Dermis blood vessel endothelial cell (primary cell): ENCODE data around the gene KCNJ5. TPM values are rescaled to one million over a fixed set of nuclear protein-coding genes. Genes with fewer than 3 reads are reported as not detected.
A peak's percentile ranks its signal among the peaks of the same experiment; 100 is the strongest.

Source experiments
- DNase-seq: peaks from one replicate; pipeline ENCODE4 v3.0.0; 2010
- total RNA-seq: library from RNA; depleted of rRNA; stranded (reverse); fragments of >200 nt; gene quantifications from 2 replicates; pipeline ENCODE4 v1.2.3, GENCODE V29; 2014

KCNJ5 gene
- 0.14 TPM in 1 of 2 replicates, not detected in the other for total RNA-seq

DNA sequence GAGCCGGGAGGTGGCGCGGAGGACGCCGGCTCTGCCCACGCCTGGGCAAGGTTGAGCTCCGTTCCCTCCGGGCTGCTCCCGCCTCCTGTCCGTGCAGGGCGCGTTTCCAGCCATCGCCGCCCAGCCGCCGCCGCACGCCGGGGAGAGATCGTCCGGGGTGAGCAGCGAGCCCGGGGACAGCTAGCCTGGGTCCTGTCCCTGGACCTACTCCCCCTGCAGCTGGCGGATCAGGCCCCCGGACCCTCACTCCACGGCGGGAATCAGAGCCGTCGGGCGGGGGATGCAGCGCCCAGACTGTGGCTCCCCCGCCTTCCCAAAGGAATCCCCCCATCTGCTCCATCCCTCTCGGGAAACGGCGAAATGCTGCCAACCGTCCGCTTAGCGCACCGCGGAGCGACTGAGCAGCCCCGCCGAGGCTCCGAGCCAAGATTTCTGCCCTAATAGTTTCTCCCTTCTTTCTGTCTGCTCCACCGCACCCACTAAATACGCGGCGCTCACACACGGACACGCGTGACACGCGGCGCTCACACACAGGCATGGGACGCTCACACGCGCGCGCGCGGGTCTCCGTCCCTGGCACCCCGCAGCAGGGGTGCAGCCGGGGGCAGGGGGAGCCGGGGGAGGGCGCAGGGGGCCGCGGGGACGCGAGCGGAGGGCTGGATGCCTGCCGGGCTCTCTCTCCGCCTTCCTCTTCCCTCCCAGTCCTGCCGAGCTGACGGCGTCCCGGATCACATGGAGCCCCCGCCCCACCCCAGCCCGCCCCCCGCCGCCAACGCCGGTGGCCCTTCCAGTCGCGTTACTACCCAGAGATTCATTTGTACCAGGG lies at the start of gene KCNJ5:
Gene KCNJ5, plus strand, starts transcription at position 814 of the 826 bp plus-strand sequence. CDS start 19,918 bp downstream, outside the sequence.
- DNase-seq = no peak

DNA sequence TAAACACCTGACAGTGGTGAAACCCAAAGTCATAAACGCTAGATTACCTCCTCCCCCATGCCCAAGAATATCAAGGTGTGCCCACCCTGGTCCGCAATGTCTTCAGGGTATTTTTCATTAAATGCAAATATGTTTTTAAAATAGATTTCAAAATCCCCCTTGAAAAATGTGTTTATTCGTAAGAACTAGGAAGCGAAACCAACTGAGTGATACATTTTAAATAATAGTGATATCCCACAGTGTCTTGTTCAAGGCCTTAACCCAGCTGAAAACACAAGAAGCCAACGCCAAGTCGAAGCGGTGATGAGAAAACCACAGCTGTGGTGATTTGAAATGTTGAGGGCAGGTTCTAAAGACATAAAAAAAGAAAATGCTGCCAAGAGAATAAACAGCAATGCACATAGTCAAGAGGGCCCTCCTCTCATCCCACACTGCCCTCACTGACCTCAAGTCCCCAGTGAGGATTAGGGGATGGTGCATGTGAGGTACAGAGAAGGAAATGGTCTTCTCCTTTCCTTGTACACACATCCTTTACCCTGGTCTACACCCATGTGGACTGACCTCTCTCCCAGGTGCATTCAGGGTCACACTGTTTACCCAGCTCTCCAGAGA lies 49.6 kb upstream of the KCNJ5 start:
- DNase-seq = no peak

DNA sequence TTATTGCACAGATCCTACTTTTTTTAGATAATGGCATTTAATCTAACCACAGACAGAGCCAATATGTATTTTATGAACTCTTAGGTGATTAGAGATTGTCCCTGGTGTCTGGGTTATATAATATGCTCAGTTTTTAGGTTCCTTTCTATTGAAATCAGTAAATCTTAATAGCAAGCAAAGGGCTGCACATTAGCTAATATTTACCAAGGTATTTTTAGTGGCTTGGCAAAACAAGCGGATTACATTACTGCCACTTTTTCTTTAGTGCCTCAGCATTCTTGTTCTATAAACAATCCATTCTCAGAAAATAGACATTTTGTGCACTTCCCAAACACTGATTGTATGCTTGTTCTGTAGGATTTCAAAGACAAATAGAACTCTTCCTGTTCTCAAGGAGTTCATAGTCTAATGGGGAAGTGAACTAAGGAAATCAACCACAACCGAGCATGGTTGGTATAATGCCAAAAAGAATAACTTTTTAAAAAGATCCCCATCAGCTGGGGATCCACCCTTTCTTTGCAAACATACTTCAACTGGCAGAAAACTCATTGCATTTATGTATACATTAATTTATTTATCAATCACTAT lies 47.9 kb upstream of the KCNJ5 start:
- DNase-seq = peak; percentile 63

DNA sequence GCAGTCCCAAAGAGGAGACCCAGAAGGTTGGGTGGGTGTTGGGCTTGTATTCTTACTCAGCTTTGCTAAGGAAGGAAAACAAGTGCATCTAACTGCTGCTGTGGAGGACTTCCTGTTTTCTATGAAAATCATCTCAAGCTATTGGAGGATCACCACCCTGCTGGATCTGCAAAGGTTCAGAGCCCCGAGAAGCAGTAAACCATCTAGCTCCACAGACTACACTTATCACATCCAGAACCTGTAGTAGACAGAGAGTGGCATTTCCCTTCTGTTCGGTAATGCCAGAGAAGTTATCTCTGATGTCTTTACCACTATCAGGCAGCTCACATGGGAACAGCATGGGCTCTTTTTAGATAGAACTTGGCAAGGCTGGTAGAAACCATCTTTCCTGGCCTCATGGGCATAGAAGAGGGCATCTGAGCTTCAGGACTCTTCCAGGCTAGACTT lies 45.8 kb upstream of the KCNJ5 start:
- DNase-seq = no peak

DNA sequence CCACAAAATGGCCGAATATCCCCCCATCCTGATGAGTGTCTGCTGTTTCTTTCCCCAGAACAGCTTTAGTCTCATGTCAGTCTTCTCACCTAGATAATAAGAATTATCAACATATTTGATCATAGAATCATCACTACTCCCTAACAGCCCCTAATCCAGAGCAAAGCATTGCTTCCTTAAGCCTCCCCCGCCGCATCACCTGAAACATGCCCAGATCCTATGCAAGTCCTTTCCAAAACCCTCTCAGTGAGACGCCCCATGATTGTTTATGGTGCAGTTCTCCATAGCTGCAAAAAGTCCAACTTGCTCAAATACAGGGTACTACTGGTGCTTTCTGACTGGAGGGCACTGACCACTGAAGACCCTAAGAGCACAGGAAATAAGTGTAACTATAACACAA lies 44.2 kb upstream of the KCNJ5 start:
- no peak for DNase-seq

DNA sequence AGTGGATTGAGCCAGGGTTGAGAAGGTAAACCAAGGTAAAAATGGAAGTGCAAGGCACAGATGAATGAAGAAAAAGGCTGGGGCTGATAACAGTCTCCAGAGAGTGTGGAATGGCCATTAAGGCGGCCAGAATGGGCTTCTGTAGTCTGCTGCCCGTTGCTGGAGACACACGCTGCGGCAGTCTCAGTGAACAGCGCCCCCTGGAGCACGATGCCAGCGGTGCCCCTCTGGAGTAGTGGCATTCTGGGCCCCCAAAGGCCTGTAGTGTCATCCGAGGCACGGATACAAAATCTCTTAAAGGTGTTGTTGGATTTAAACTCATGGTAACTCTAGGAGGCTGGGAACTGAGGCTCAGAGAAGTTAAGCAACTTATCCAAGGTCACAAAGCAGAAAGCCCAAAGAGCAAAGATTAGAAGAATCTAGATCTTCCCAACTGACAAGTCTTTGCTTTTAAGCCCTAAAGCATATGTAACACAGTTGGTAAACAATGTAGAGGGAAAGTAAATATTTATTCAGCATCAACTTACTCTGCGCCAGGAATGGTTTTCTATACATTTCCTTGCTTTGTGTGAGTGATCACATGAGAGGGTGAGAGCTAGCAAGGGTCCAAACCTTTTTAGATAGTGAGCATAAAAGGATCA lies 42.2 kb upstream of the KCNJ5 start:
- DNase-seq = peak; percentile 88

DNA sequence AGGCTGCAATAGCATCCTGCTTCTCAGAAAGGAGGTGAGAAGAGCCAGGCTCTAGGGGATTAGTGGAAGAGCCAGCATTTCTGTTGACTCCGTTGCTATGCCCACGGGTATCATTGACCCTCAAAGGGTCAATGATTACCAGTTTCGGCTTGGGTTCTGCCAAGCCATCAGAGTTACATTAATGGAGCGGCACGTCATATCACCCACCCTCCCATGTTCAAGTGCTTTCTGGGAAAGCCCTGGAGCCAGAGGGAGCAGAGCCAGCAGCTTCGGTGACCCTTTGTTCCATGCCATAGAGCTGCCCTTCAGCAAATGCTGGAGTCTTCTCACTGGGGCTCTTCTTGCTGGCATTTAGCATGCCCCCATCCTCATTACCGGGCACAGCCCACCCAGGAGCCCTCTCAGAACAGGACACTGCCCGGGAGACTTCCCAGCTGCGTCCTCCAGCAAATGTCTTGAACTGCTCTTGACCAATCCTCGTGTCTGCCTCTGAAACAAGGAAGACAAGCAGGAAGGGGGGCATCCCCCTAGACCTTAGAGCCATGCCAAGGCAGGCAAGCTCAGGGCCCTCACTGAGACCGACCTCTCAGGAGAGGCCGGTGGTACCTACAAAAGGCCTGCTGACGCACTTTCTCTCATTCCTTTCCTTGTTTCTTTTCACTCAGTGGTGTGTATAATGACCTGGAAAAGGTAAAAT lies 38.7 kb upstream of the KCNJ5 start:
- no peak for DNase-seq

DNA sequence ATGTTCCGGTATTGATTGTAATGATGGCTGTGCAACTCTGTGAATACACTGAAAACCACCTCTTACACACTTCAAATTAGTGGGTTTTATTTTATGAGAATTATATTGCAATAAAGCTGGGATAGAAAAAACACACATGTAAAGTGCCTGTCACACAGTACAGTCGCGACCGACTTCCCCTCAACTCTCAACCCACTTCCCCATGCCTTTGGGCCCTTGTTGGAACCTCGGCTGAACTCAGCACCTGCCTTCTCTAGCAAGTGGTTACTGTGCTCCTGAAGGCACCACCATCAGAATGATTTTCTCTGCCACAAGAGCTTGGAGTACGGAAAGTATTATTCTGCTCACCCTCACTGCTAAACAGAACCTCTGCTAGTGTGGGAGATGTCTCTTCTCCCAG lies 37.6 kb upstream of the KCNJ5 start:
- no peak for DNase-seq

DNA sequence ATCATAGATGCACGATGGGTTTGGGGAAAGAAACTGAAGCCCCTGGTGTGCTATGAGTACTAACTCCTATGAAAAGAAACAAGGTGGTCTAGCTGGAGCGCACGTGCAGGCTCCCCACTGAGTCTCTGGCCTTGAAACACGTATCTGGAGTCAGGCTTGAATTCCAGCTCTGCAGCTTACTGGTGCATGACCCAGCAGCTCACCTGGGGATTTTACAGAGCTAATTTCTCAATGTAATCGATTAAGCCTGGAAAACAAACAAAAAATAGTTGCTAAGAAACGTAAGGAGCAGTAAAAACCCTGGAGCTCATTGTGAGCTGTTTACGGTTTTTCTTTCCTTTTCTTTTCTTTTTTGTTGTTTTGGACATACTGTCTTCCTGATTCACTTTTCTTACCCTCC lies 36.3 kb upstream of the KCNJ5 start:
- DNase-seq = no peak

DNA sequence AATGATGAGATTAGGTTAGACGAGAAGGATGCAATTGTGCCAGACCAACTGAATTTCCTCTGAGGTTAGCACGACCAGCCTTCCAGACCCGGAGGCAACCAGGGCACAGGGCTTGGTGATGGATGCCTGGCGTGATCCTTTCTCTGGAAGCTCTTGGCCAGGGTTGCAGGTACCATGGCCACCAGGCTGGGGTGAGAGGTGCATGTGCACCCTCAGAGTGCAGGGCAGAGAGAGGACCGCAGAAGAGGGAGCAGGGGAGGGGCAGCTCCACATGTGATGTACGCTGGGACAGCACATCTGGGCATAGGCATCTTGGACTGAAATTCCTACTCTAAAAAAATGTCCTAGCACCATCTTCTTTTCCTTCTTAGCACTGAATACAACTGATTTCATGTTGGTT lies 34.9 kb upstream of the KCNJ5 start:
- no peak for DNase-seq

DNA sequence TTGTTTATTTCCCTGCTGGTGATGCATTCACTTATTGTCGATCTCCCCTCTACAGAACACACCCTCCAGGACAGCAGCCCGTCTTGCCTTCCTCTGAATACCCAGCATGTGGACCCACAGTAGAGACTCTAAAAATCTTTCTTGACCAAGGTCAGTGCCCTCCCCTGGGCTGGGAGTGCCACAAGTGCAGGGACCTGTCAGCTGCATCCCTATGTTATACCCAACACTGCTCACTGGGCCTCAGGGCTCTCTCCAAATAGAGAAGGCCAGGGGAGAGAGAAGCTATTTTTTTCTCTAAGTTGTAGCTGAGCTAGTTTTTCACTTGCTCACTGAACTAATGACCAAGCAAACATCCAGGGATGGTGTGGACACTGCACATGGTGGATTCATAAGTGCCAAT lies 33.8 kb upstream of the KCNJ5 start:
- DNase-seq = no peak

DNA sequence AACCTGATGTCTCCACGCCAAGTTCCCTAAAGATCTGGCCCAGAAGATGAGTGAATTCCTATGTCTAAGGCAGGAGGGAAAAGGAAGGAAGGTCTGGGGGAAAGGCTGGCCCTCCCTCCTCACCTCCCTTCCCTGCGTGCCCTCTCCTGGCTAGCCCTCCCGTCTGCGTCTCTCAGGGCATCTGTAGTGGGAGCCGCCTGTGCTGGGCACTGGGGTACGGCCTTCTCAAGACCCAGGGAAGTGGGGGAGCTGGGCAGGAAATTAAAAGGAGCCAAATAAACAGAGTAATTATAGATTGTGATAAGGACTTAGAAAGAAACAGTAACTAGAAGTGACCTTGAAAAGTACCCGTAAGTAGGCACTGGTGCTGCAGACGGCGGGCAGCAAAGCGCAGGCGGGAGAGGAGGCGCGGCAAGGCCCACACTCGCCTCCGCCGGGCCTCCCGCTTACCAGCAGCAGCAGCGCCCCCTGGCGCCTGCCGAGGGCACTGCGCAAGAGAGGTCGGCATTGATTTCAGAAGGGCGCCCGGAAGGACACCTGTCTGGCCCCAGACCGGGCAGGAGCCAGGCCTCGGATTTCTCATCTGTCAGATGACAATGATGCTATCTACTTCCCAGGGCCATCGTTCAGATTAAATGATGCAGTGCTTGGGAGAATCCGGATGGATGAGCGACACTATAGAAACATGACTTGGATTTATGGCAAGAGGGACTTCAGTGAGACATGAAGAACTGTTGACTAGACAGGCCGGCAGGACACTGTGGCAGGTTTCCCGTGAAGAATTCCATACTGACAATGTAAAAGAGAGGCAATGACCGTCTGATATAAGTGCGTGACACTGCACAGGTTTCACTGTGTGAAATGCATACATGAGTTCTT lies 31.4 kb upstream of the KCNJ5 start:
- peak; percentile 86 for DNase-seq

DNA sequence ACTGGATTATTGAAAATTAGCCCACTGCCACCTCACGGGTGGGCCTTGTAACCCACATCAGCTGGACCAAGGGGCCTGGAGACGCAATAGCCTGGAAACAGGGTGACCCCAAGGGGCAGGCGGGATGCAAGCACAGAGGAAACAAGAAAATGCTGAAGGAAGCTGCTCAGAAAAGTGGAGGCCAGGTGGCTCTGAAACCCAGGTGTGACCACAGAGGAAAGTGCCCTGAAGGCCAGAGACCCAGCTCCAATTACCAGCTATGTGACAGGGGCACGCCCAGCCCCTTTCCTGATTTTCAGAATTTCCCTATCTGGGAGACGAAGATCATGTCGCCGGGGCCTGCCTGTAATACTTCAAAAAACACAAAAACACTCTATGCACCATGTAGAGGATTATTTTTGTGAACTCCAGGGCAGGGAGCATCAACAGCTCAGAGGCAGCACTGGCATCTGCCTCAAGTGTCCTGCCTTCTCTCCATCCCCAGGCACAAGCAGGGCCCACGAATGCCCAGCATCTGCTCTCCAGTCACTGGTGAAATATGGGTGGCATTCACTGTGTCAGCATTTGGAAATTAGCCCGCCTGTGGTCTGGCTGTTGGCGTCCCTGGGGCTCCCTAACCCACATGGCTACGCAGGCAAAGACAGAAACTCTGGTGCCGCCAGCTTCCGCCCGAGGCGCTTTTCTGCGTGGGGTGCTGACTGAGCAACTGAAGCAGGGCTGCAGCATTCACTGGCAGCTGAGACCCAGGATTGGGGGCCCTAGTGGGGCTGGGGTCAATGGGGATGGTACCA lies 30.4 kb upstream of the KCNJ5 start:
- DNase-seq = no peak

DNA sequence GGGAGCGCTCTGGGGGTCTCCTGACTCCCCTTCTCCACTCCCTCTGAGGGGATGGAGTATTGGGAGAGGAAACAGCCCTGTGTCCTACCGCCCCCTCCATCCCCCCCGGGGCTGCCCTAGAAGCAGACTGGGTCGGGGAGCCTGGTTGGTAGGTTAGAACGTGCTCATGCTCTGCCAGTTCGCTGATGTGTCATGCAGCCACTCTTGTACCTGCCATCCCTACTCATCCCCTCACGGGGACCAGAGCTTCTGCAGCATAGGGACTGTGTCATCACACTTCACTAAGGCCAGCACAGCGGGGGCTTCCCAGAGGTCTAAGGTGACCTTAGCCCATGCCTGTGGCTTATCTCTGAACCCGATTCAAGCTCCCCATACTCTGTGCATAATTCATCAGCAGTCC lies 28.8 kb upstream of the KCNJ5 start:
- DNase-seq = no peak

DNA sequence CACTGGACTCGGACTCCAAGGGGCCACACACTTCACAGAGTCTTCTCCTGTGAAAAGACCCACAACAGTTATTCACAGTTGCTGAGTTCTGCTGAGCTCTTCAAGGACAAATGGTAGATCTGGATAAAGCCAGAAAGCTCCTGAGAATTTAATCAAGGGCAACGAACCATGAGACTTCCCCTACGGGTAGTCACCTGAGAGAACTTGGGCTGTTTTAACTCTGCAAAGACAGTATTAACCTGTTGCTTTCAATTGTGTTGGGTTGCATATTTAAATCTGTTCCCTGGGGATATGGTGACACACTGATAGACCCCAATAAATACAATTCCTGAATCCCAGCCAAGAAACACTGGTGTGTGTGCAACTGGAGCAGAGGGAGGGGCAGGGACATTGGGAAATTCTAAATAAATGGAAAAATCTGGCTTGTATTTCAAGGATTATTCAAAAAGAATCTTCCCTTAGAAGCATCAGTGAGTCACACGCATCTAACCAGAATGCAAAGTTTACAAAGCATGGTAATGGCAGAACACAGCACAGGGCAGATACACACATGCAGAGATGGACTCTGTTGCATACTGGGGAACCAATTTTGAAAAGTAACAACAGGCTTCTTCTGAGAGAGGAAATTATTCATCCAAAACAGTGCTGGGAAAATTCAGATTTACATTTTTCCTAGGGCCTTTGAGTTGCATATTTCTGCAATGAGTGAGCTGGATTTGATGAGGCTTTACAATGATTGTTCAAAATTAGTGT lies 28.1 kb upstream of the KCNJ5 start:
- peak; percentile 41 for DNase-seq

DNA sequence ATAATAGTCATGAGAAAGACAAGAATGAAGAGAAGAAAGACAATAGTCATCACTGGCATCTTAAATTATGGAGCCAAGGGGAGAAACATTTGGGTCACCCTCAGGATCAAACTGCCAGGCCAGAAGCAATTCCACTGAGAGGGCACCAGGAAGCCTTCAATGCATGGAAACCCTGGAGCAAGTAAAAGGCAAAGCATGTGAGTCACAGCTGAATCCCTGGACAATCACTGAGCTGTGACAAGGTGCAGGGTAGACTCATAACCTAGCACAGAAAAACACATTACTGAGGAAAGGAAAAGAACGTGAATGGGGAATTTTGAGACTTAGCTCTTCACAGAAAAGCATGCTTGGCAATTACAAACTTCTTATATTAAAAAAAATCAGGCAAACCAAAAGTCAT lies 25.7 kb upstream of the KCNJ5 start:
- DNase-seq = peak; percentile 27

DNA sequence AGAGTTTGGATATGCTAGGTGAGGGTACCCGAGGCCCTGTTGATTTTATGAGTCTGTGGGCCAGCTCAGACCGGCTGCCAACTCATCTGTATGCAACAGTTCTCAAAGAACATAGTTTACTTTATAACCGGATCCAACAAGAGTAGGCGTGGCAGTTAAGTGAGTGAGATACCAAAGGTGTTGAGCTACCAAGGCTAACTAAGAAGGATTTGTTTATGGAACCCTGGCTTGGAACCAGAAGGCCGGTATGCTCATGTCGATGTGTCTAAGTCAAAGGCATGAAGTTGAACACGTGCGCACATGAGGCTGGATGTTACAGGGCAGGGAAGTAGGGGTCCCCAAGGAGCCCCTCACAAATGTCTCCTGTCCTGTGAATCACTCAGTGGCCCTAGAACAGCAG lies 23.9 kb upstream of the KCNJ5 start, which contains the start of gene KCNJ1:
Gene KCNJ1, minus strand, starts transcription at position 20 of the 400 bp plus-strand sequence. CDS start 27,053 bp downstream, outside the sequence.
- DNase-seq = no peak

DNA sequence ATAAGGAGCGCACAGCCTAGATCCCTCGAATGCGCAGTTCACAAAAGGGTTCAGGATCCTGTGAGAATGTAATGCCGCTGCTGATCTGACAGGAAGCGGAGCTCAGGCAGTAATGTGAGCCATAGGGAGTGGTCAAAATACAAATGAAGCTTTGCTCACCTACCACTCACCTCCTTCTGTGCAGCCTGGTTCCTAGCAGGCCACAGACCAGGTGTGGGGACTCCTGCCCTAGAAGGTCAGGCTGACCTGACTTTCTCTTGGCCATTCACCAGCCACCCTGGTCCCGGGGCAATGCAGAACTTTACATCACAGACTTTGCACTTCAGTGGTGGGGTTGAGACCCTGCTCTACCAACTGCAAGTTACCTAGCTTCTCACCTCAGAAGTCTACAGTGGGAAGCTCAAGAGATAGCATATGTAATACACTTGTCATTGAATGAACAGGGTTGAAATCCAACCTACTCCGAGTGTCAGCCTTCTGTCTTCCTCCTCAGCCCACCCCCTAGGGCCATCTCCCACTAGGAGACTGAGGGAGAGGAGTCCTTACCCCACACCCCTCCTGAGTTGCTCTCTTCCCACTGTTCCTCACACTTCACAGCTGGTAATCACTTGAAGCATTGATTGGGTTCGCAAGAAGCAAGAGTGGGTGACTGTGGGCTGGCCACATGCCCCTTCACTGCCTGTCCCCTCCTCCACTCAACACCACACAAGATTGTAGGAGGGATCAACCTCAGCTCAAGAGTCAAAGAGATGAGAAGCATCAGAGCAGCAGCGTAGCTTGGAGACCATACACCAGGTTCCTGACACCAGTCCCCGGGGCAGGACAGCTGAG lies 22.1 kb upstream of the KCNJ5 start:
- DNase-seq = no peak

DNA sequence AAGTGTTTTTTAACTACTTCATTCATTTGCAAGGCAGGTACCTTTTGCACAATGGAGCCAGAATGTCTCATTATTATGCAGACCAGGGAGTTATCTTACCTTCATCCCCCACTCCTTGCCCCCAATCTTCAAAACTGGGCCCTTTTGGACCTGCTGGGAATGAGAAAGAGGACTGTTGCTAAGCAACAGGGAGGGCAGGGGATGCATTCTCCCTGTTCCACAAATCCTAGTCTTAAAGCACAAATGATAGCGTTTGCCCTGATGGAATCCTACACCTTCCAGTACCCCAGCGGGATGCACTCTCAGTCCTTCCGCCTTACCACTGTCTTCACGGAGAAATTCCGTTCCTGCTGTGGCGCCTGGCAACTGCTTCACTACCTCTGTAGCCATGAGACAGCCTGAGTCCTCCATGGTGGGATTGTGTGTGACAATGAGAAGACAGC lies 20.0 kb upstream of the KCNJ5 start:
- no peak for DNase-seq
